ENCODE results near the gene HIVEP3. TPM values are rescaled to one million over a fixed set of nuclear protein-coding genes. Genes with fewer than 3 reads are reported as not detected.
A peak's percentile ranks its signal among the peaks of the same experiment; 100 is the strongest.

The HIVEP3 gene
- total RNA-seq, 5 donors from 2014 or later (not counting 1 experiment from before 2014, with no cell fraction given): 7.0 to 15.3 (median 8.8) TPM

GRCh38 chr1:41812453-41812852 lies 106.3 kb downstream of the HIVEP3 start:
- H3K9me3 ChIP-seq: no peaks in the 10 kb centered on the region
- H3K27ac ChIP-seq (ENCODE audit: low read length): no peak overlapping the region
- DNase-seq: no peak
- no peaks in the 10 kb centered on the region for H3K9me3 Mint-ChIP-seq
- ChIA-PET POLR2A (no interaction called here), CTCF (interaction anchor here (0.7 to 1.7 kb wide), 9 partner anchors 10 to 488 kb away, joined by 3 to 11 read pairs (median 3); no protein-coding TSS in a partner anchor)
- 80% methylated on average over 1 of the region's 2 CpGs for WGBS (ENCODE audit: insufficient coverage)
- H3K4me3 Mint-ChIP-seq: no peak overlapping the region
- no peaks in the 10 kb centered on the region for H3K27me3 Mint-ChIP-seq
- no peaks in the 10 kb centered on the region for H3K27me3 ChIP-seq (replicated peaks in 1 of 2; ENCODE audit: control insufficient read depth in 2 of 2, extremely low read depth in 1 of 2, insufficient read depth in 2 of 2, low read length in 1 of 2)
- H3K4me1 Mint-ChIP-seq: peaks cover 26 to 36% (median 33%) of the 10 kb centered on the region in 3 donors
- peaks cover 2 to 20% of the 10 kb centered on the region in 2 experiments for H3K4me1 ChIP-seq (ENCODE audit: control insufficient read depth in 1 of 2, extremely low read depth in 1 of 2, insufficient read depth in 2 of 2, low read length in 2 of 2)
- H3K27ac Mint-ChIP-seq: no peak overlapping the region
- H3K36me3 Mint-ChIP-seq: no peaks in the 10 kb centered on the region
- no peaks in the 10 kb centered on the region for H3K36me3 ChIP-seq (ENCODE audit: control insufficient read depth in 2 of 2, extremely low read depth in 1 of 2, insufficient read depth in 1 of 2, low read length in 1 of 2)
- no peak overlapping the region for H3K4me3 ChIP-seq (ENCODE audit: control insufficient read depth in 1 of 2, extremely low read depth in 1 of 2, low read length in 1 of 2)
- no peak for ATAC-seq (replicated peaks in 1 of 4)

- Histone ChIP-seq H3K27ac (ENCODE audit: low read length) (no peak overlapping the region), H3K36me3 (ENCODE audit: control insufficient read depth in 2 of 2, extremely low read depth in 1 of 2, insufficient read depth in 1 of 2, low read length in 1 of 2) (no peaks in the 10 kb centered on the region), H3K4me1 (ENCODE audit: control insufficient read depth in 1 of 2, extremely low read depth in 1 of 2, insufficient read depth in 2 of 2, low read length in 2 of 2) (peaks cover 5 to 24% of the 10 kb centered on the region in 2 experiments), H3K27me3 (replicated peaks in 1 of 2; ENCODE audit: control insufficient read depth in 2 of 2, extremely low read depth in 1 of 2, insufficient read depth in 2 of 2, low read length in 1 of 2) (no peaks in the 10 kb centered on the region), H3K4me3 (ENCODE audit: control insufficient read depth in 1 of 2, extremely low read depth in 1 of 2, low read length in 1 of 2) (no peak overlapping the region), H3K9me3 (no peaks in the 10 kb centered on the region)
- WGBS (ENCODE audit: insufficient coverage): 60% methylated on average over 1 of the region's 5 CpGs
- no peaks in the 10 kb centered on the region for H3K9me3 Mint-ChIP-seq
- H3K4me1 Mint-ChIP-seq: peaks cover 30 to 40% (median 35%) of the 10 kb centered on the region in 3 donors
- no peaks in the 10 kb centered on the region for H3K27me3 Mint-ChIP-seq
- CTCF ChIA-PET: interaction anchor here (0.7 to 1.7 kb wide), 9 partner anchors 10 to 489 kb away, joined by 3 to 11 read pairs (median 3); no protein-coding TSS in a partner anchor
- POLR2A ChIA-PET: no interaction called here
- no peaks in the 10 kb centered on the region for H3K36me3 Mint-ChIP-seq
- ATAC-seq (replicated peaks in 1 of 4) (peak in 2 of 4 experiments; percentile 56 to 74), DNase-seq (peak in 29 of 35 experiments; percentile 15 to 71 (median 38))
- H3K4me3 Mint-ChIP-seq: no peak overlapping the region
- peak overlapping the region in 1 of 2 donors; percentile 4 for H3K27ac Mint-ChIP-seq
These were observed 106.7 kb downstream of the HIVEP3 start for GRCh38 chr1:41812051-41812450.

- H3K4me1 ChIP-seq (ENCODE audit: control insufficient read depth in 1 of 2, extremely low read depth in 1 of 2, insufficient read depth in 2 of 2, low read length in 2 of 2): peaks cover 12 to 32% of the 10 kb centered on the region in 2 experiments
These were observed 107.5 kb downstream of the HIVEP3 start for GRCh38 chr1:41811051-41811795.

GRCh38 chr1:41810446-41810845 lies 108.3 kb downstream of the HIVEP3 start:
- CTCF ChIA-PET: no interaction called here
- no peaks in the 10 kb centered on the region for H3K36me3 Mint-ChIP-seq
- POLR2A ChIA-PET: no interaction called here
- Histone ChIP-seq H3K4me1 (ENCODE audit: control insufficient read depth in 1 of 2, extremely low read depth in 1 of 2, insufficient read depth in 2 of 2, low read length in 2 of 2) (peaks cover 19 to 40% of the 10 kb centered on the region in 2 experiments), H3K4me3 (ENCODE audit: control insufficient read depth in 1 of 2, extremely low read depth in 1 of 2, low read length in 1 of 2) (no peak overlapping the region), H3K27ac (ENCODE audit: low read length) (no peak overlapping the region), H3K27me3 (replicated peaks in 1 of 2; ENCODE audit: control insufficient read depth in 2 of 2, extremely low read depth in 1 of 2, insufficient read depth in 2 of 2, low read length in 1 of 2) (no peaks in the 10 kb centered on the region), H3K9me3 (no peaks in the 10 kb centered on the region), H3K36me3 (ENCODE audit: control insufficient read depth in 2 of 2, extremely low read depth in 1 of 2, insufficient read depth in 1 of 2, low read length in 1 of 2) (no peaks in the 10 kb centered on the region)
- peak in 16 of 35 experiments; percentile 17 to 63 (median 28) for DNase-seq
- H3K27me3 Mint-ChIP-seq: no peaks in the 10 kb centered on the region
- H3K4me1 Mint-ChIP-seq: peaks cover 46 to 57% (median 49%) of the 10 kb centered on the region in 3 donors
- no peaks in the 10 kb centered on the region for H3K9me3 Mint-ChIP-seq
- no peak overlapping the region for H3K27ac Mint-ChIP-seq
- H3K4me3 Mint-ChIP-seq: no peak overlapping the region
- no peak for ATAC-seq (replicated peaks in 1 of 4)

More at GRCh38 chr1:41811051-41811795, 107.5 kb downstream of the HIVEP3 start:
- Histone ChIP-seq H3K4me3 (ENCODE audit: control insufficient read depth in 1 of 2, extremely low read depth in 1 of 2, low read length in 1 of 2) (no peak overlapping the region), H3K36me3 (ENCODE audit: control insufficient read depth in 2 of 2, extremely low read depth in 1 of 2, insufficient read depth in 1 of 2, low read length in 1 of 2) (no peaks in the 10 kb centered on the region), H3K27ac (ENCODE audit: low read length) (no peak overlapping the region), H3K27me3 (replicated peaks in 1 of 2; ENCODE audit: control insufficient read depth in 2 of 2, extremely low read depth in 1 of 2, insufficient read depth in 2 of 2, low read length in 1 of 2) (no peaks in the 10 kb centered on the region), H3K9me3 (no peaks in the 10 kb centered on the region)
- no peaks in the 10 kb centered on the region for H3K36me3 Mint-ChIP-seq
- H3K27ac Mint-ChIP-seq: peak overlapping the region in 1 of 2 donors; percentile 1
- ChIA-PET POLR2A (no interaction called here), CTCF (interaction anchor here (0.6 to 1.7 kb wide), 4 partner anchors 9 to 362 kb away, joined by 3 to 11 read pairs (median 4); no protein-coding TSS in a partner anchor)
- ATAC-seq (replicated peaks in 1 of 4) (peak; percentile 44 to 65 (median 56)), DNase-seq (peak in 15 of 35 experiments; percentile 12 to 58 (median 29))
- peaks cover 38 to 49% (median 41%) of the 10 kb centered on the region in 3 donors for H3K4me1 Mint-ChIP-seq
- no peaks in the 10 kb centered on the region for H3K27me3 Mint-ChIP-seq
- H3K4me3 Mint-ChIP-seq: no peak overlapping the region
- 20% methylated on average over 2 of the region's 7 CpGs for whole genome bisulfite sequencing (ENCODE audit: insufficient coverage)
- H3K9me3 Mint-ChIP-seq: no peaks in the 10 kb centered on the region

- no peaks in the 10 kb centered on the region for H3K27me3 ChIP-seq (replicated peaks in 1 of 2; ENCODE audit: control insufficient read depth in 2 of 2, extremely low read depth in 1 of 2, insufficient read depth in 2 of 2, low read length in 1 of 2)
- H3K9me3 ChIP-seq: no peaks in the 10 kb centered on the region
- H3K27ac Mint-ChIP-seq: no peak overlapping the region
- ChIA-PET POLR2A (no interaction called here), CTCF (no interaction called here)
- no peak overlapping the region for H3K4me3 ChIP-seq (ENCODE audit: control insufficient read depth in 1 of 2, extremely low read depth in 1 of 2, low read length in 1 of 2)
- ATAC-seq (replicated peaks in 1 of 4) (no peak), DNase-seq (no peak)
- H3K36me3 Mint-ChIP-seq: no peaks in the 10 kb centered on the region
- H3K4me1 ChIP-seq (ENCODE audit: control insufficient read depth in 1 of 2, extremely low read depth in 1 of 2, insufficient read depth in 2 of 2, low read length in 2 of 2): peaks cover 21 to 48% of the 10 kb centered on the region in 2 experiments
- 47% methylated on average over 3 of the region's 3 CpGs for WGBS (ENCODE audit: insufficient coverage)
- no peaks in the 10 kb centered on the region for H3K9me3 Mint-ChIP-seq
- H3K4me1 Mint-ChIP-seq: peaks cover 53 to 63% (median 56%) of the 10 kb centered on the region in 3 donors
- no peak overlapping the region for H3K27ac ChIP-seq (ENCODE audit: low read length)
- no peaks in the 10 kb centered on the region for H3K27me3 Mint-ChIP-seq
- H3K4me3 Mint-ChIP-seq: no peak overlapping the region
- no peaks in the 10 kb centered on the region for H3K36me3 ChIP-seq (ENCODE audit: control insufficient read depth in 2 of 2, extremely low read depth in 1 of 2, insufficient read depth in 1 of 2, low read length in 1 of 2)
These were observed 109.0 kb downstream of the HIVEP3 start for GRCh38 chr1:41809692-41810091.

GRCh38 chr1:41807390-41807789 lies 111.3 kb downstream of the HIVEP3 start:
- POLR2A ChIA-PET: no interaction called here
- WGBS (ENCODE audit: insufficient coverage): 87% methylated on average over 6 of the region's 6 CpGs
- DNase-seq: no peak
- no peaks in the 10 kb centered on the region for H3K36me3 Mint-ChIP-seq
- peaks cover 75 to 86% (median 78%) of the 10 kb centered on the region in 3 donors for H3K4me1 Mint-ChIP-seq
- H3K4me1 ChIP-seq (ENCODE audit: control insufficient read depth in 1 of 2, extremely low read depth in 1 of 2, insufficient read depth in 2 of 2, low read length in 2 of 2): peaks cover 44 to 71% of the 10 kb centered on the region in 2 experiments
- no peaks in the 10 kb centered on the region for H3K27me3 ChIP-seq (replicated peaks in 1 of 2; ENCODE audit: control insufficient read depth in 2 of 2, extremely low read depth in 1 of 2, insufficient read depth in 2 of 2, low read length in 1 of 2)
- H3K9me3 Mint-ChIP-seq: no peaks in the 10 kb centered on the region
- CTCF ChIA-PET: interaction anchor here in 1 of 2 donors (0.6 kb wide), 1 partner anchor 148 kb away, joined by 4 read pairs; no protein-coding TSS in a partner anchor
- ATAC-seq (replicated peaks in 1 of 4): no peak
- no peaks in the 10 kb centered on the region for H3K36me3 ChIP-seq (ENCODE audit: control insufficient read depth in 2 of 2, extremely low read depth in 1 of 2, insufficient read depth in 1 of 2, low read length in 1 of 2)
- no peaks in the 10 kb centered on the region for H3K9me3 ChIP-seq
- peak overlapping the region; percentile 88 to 90 for H3K27ac Mint-ChIP-seq
- H3K27ac ChIP-seq (ENCODE audit: low read length): peak overlapping the region; percentile 81
- H3K4me3 ChIP-seq (ENCODE audit: control insufficient read depth in 1 of 2, extremely low read depth in 1 of 2, low read length in 1 of 2): peak overlapping the region in 1 of 2 donors; percentile 1
- no peaks in the 10 kb centered on the region for H3K27me3 Mint-ChIP-seq
- peak overlapping the region in 1 of 3 donors; percentile 76 for H3K4me3 Mint-ChIP-seq

Data from T-cell (primary cell).